GM21381 (cell line): ENCODE data around the gene DAPK1.

Experiments
- ATAC-seq: cut with Tn5 transposase; IDR thresholded peaks from one replicate; pipeline ENCODE4 v1.9.1; 2021; ENCODE audit warnings: mild to moderate bottlenecking, moderate library complexity; ENCODE audit not compliant: unreplicated experiment

Gene DAPK1

DNA sequence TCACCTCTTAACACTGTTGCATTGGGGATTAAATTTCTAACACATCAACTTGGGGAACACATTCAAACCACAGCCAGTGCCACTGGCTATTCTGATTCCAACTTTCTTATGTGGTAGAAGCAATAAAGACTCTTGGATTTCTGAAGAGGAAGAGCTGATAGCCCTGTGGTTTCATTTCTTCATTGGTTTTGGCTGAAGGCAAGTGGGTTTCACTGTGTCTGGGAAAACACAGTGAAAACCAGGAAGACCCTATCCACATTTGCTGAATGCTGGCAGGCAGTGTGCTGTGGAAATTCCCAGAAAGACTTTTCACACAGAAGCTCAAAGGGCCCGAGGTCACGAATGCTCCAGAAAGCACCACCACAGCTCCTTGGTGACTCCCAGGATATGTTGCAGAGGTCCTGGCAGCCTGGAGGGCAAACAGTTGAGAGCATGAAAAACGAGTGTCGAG lies 67.1 kb downstream of the DAPK1 start:
- ATAC-seq = no peak

- no peak for ATAC-seq
Measured at GRCh38 chr9:87567001-87567400, 69.3 kb downstream of the DAPK1 start.

- no peak for ATAC-seq
Measured at GRCh38 chr9:87567571-87567970, 69.9 kb downstream of the DAPK1 start.

- no peak for ATAC-seq
Measured at GRCh38 chr9:87567983-87568382, 70.3 kb downstream of the DAPK1 start.

- no peak for ATAC-seq
Measured at GRCh38 chr9:87568401-87568800, 70.7 kb downstream of the DAPK1 start.

- ATAC-seq = no peak
Measured at GRCh38 chr9:87569008-87569509, 71.4 kb downstream of the DAPK1 start.

DNA sequence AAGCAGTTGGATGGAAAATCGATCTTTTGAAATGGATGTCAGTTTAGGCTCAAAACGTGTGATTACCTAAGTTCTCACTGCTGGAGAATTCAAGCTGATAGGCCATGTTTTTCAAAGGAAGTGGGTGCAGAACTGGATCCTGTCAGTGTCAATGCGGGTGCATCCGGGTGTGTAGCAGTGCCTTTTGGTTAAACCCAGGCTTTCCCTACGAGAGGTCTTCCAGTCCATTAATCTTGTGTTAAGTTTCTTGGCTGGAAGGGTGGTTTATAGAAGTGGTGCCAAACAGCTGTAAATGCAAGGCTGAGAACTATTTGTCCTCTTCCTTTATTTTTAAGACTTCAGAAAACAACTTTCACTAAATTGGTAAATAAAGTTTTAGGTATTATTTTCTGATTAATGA lies 71.9 kb downstream of the DAPK1 start:
- ATAC-seq = no peak

- peak; percentile 60 for ATAC-seq
Measured at GRCh38 chr9:87570000-87570908, 72.6 kb downstream of the DAPK1 start.

DNA sequence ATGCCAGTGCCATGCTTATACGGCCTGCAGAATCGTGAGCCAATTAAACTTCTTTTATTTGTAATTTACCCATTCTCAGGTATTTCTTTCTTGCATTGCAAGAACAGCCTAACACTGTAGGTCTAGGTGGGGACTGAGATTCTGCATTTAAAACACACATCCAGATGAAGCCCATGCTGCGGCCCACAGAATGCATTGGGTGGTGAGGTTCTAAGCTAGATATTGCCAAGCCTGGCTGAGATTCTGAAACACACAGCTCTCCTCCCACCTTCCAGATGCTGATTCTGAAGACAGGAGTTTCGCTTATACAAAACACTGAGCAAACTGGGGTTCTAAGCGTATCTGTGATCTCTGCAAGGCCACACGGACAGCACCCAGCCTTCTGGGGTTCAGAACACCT lies 75.1 kb downstream of the DAPK1 start:
- no peak for ATAC-seq

DNA sequence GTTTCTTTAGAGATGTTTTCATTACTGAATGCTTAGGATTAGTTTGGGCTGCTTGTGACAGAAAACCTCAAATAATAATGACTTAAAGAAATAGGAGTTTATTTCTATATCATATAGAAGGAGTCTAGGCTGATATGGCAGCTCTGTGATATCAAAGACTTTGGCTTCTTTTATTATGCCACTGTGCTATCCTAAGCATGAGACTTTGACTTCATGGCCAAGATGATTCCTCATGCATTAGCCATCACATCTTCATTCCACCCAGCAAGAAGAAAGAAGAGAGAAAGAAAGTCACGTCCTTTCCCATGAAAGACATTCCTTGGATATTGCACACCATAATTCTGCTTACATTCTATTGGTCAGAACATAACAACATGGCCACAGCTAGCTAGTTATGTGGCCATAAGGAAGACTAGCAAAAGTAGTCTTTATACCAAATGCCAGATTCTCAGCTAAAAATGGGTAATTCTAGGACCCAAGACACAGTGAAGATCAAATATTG lies 76.2 kb downstream of the DAPK1 start:
- no peak for ATAC-seq

DNA sequence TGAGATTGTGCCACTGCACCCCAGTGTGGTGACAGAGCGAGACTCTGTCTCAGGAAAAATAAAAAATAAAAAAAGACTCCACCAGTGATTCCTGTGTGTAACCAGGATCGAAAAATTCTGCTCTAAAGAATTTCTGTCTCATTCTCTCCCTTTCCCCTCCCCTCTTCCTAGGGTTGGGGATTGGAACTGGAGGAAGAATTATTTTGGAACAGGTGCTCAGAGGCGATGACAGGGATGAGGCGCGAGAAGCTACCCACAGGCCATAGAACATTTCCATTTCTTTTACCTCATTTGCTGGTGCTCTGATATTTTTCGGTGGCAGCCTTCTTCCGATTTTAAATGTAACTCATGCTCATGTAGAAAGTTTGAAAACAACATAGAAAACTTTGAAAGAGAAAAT lies 80.1 kb downstream of the DAPK1 start:
- ATAC-seq = no peak

DNA sequence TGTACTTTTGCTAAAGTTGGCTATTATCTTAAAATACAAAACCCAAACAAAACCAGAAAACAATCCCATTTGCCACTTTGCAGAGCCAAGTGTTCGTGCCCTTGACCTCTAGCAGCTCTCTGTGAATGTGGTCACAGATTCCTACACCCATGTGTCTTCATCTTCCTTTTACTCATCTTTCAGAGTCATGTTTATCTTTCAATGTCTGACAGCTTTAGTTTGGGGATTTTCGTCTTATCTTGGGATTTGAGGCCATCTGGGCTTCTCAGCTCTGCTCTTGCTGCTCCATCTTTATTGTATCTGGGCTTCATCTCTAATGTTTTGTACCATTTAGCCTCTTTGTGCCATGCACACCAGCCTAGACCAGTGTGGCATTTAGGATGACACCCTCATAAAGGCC lies 81.0 kb downstream of the DAPK1 start:
- no peak for ATAC-seq

GRCh38 chr9:87579781-87580541 lies 82.3 kb downstream of the DAPK1 start:
- no peak for ATAC-seq

- ATAC-seq = no peak
Measured at GRCh38 chr9:87580941-87581438, 83.3 kb downstream of the DAPK1 start.

GRCh38 chr9:87581513-87581912 lies 83.8 kb downstream of the DAPK1 start:
- no peak for ATAC-seq

DNA sequence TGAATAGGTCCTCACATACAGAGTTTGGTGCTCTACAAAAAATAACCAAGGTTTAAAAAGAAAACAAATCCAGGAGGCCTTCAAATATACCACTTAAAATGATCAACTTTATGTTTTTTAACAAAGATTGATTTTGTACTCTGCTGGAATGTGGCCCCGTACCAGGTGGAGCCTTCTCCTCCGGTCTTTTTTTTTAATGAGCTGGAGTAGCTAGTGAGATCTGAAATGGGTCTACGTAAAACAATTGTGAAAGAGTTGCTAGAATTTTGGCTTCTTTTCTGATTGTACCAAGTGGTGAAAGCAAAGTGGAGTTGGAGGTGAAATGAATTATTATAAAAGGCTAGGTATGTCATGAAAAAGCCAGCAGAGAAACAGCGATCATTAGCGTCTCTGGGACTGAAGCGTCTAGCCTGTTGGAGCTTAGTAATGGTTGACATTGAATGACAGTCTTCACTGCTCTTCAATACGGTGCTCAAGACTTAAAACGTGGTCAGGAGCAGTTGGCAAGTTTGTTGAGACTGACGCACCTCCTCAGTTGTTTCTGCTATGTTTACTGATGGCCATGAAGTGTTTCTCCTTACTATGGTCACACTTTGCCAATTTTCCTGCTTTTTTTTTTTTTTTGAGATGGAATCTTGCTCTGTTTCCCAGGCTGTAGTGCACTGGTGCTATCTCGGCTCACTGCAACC lies 84.4 kb downstream of the DAPK1 start:
- no peak for ATAC-seq

DNA sequence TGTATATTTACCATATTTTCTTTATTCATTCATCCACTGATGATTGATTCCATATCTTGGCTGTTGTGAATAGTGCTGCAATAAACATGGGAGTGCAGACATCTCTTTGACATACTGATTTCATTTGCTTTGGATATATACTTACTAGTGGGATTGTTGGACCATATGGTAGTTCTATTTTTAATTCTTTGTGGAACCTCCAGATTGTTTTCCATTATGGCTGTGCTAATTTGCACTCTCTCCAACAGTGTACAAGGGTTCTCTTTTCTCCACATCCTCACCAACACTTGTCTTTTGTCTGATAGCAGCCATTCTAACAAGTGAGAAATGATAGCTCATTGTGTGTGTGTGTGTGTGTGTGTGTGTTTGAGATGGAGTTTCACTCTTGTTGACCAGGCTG lies 86.7 kb downstream of the DAPK1 start:
- ATAC-seq = no peak

GRCh38 chr9:87585123-87585855 lies 87.6 kb downstream of the DAPK1 start:
- ATAC-seq = no peak

- ATAC-seq = no peak
Measured at GRCh38 chr9:87586731-87587355, 89.2 kb downstream of the DAPK1 start.

DNA sequence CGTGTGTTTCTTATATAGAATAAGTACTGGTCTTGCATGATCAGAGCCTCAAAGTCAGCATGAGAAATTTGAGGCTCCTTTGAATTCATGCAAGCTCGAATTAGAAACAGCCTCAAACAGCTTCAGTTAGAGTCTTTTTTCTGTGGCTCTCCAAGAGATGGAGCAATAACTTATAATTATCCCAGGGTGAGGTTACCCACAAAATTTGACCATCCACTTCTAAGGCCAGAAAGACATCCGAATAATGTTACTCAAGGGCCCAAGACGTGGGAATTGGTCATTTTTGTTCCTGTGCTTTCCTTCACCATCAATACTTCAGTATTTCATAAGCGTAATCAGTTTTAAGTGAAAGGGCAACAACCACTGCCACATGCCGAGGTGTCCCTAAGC lies 89.7 kb downstream of the DAPK1 start:
- no peak for ATAC-seq
